IMR-90 (cell line): ENCODE data around the gene NHLRC1. TPM values are rescaled to one million over a fixed set of nuclear protein-coding genes. Genes with fewer than 3 reads are reported as not detected.

Source experiments
- ATAC-seq: fragments of 200-7000 bp; cut with Tn5 transposase; 2 replicates; pipeline ENCODE4 v1.9.1; 2020; ENCODE audit warnings: low read depth, mild to moderate bottlenecking, moderate library complexity
- BruUV-seq: library from RNA; stranded (reverse); fragments of 400-500 nt; replicated peaks from 2 replicates; lab custom pipeline; 2021; lab: Mats Ljungman, UMichigan
- CTCF ChIA-PET: fragments of 300-600 bp; formaldehyde crosslinking; extraction: SDS; loops from one replicate; lab custom pipeline; 2021; ENCODE audit warnings: antibody characterized with exemption; lab: Yijun Ruan, JAX
- POLR2A ChIA-PET: fragments of 300-600 bp; sonication (Branson Sonifier 250); formaldehyde crosslinking; loops from one replicate; lab custom pipeline; 2022; ENCODE audit warnings: antibody characterized with exemption; ENCODE audit not compliant: unreplicated experiment; lab: Charles Lee
- DNase-seq: peaks from one replicate; pipeline ENCODE4 v3.0.0; 2013
- H2AFZ ChIP-seq: replicated peaks from 2 replicates; pipeline ENCODE3; 2013; ENCODE audit warnings: low read length, mild to moderate bottlenecking; ENCODE audit not compliant: poor library complexity
- H2AK5ac ChIP-seq: 2 replicates; pipeline ENCODE4 v1.6.1; 2013; ENCODE audit warnings: low read depth, low read length, inconsistent platforms
- H2AK9ac ChIP-seq: replicated peaks from 2 replicates; pipeline ENCODE3; 2013; ENCODE audit warnings: mild to moderate bottlenecking, low read depth, low read length, moderate library complexity; ENCODE audit not compliant: poor library complexity
- H2BK120ac ChIP-seq: 2 replicates; pipeline ENCODE4 v1.6.1; 2013; ENCODE audit warnings: low read depth, low read length, inconsistent platforms
- H2BK15ac ChIP-seq: 3 replicates; pipeline ENCODE4 v1.6.1; 2013; ENCODE audit warnings: low read depth, low read length, inconsistent platforms
- H2BK20ac ChIP-seq: 2 replicates; pipeline ENCODE4 v1.6.1; 2013; ENCODE audit warnings: low read depth, mild to moderate bottlenecking, inconsistent platforms, low read length, moderate library complexity
- H2BK5ac ChIP-seq: 2 replicates; pipeline ENCODE4 v1.6.1; 2013; ENCODE audit warnings: mild to moderate bottlenecking, low read depth, low read length, inconsistent platforms; ENCODE audit not compliant: poor library complexity, severe bottlenecking
- H3K14ac ChIP-seq: replicated peaks from 2 replicates; pipeline ENCODE4 v1.6.1; 2013; ENCODE audit warnings: low read depth, low read length, inconsistent platforms
- H3K18ac ChIP-seq: 2 replicates; pipeline ENCODE4 v1.6.1; 2013; ENCODE audit warnings: low read depth, low read length, control low read depth
- H3K23ac ChIP-seq: 2 replicates; pipeline ENCODE4 v1.6.1; 2013; ENCODE audit warnings: low read depth, low read length, inconsistent platforms
- H3K27ac ChIP-seq: 2 replicates; pipeline ENCODE4 v1.5.1; 2013; ENCODE audit warnings: mild to moderate bottlenecking, control low read depth, low read length; ENCODE audit not compliant: insufficient read depth
- H3K27me3 ChIP-seq: 2 replicates; pipeline ENCODE4 v1.6.1; 2013; ENCODE audit warnings: low read length; ENCODE audit not compliant: control insufficient read depth, insufficient read depth
- H3K36me3 ChIP-seq: 2 replicates; pipeline ENCODE4 v1.6.1; 2013; ENCODE audit warnings: low read length, mixed read lengths; ENCODE audit not compliant: control insufficient read depth, insufficient read depth
- H3K4ac ChIP-seq: 2 replicates; pipeline ENCODE4 v1.6.1; 2013; ENCODE audit warnings: low read depth, low read length, inconsistent platforms
- H3K4me1 ChIP-seq: 2 replicates; pipeline ENCODE4 v1.6.1; 2013; ENCODE audit warnings: low read length, mixed read lengths; ENCODE audit not compliant: control insufficient read depth, insufficient read depth
- H3K4me2 ChIP-seq: 2 replicates; pipeline ENCODE4 v1.6.1; 2013; ENCODE audit warnings: low read depth, mild to moderate bottlenecking, control low read depth, low read length, moderate library complexity
- H3K4me3 ChIP-seq: 2 replicates; pipeline ENCODE4 v1.5.1; 2013; ENCODE audit warnings: low read depth, mild to moderate bottlenecking, control low read depth, low read length, moderate library complexity; ENCODE audit not compliant: insufficient read depth
- H3K56ac ChIP-seq: 2 replicates; pipeline ENCODE4 v1.6.1; 2013; ENCODE audit warnings: low read length, inconsistent platforms; ENCODE audit not compliant: insufficient read depth; ENCODE audit errors: extremely low read depth
- H3K79me1 ChIP-seq, 2 experiments: 2 replicates each; pipeline ENCODE4 v1.6.1; 2013; ENCODE audit warnings: low read length in 2 of 2, inconsistent platforms in 1 of 2, low read depth in 1 of 2
- H3K9ac ChIP-seq: 2 replicates; pipeline ENCODE4 v1.6.1; 2013; ENCODE audit warnings: low read depth, low read length, control low read depth
- H3K9me1 ChIP-seq: 2 replicates; pipeline ENCODE4 v1.6.1; 2013; ENCODE audit warnings: low read length, inconsistent platforms; ENCODE audit not compliant: insufficient read depth
- H3K9me3 ChIP-seq: 2 replicates; pipeline ENCODE4 v1.6.1; 2013; ENCODE audit warnings: low read length; ENCODE audit not compliant: control insufficient read depth, insufficient read depth
- H4K20me1 ChIP-seq: 2 replicates; pipeline ENCODE4 v1.6.1; 2013; ENCODE audit warnings: low read length, inconsistent platforms; ENCODE audit not compliant: insufficient read depth
- H4K5ac ChIP-seq: 2 replicates; pipeline ENCODE4 v1.6.1; 2013; ENCODE audit warnings: mild to moderate bottlenecking, low read depth, low read length, control low read depth
- H4K8ac ChIP-seq, 2 experiments: 2 replicates each; pipeline ENCODE4 v1.6.1; 2013; ENCODE audit warnings: low read depth in 2 of 2, low read length in 2 of 2, control low read depth in 1 of 2, inconsistent platforms in 1 of 2
- H4K91ac ChIP-seq: 2 replicates; pipeline ENCODE4 v1.6.1; 2013; ENCODE audit warnings: low read depth, low read length, inconsistent platforms; ENCODE audit not compliant: insufficient read depth
- FOS ChIP-seq: fragments of 150-350 bp; IDR thresholded peaks from 2 replicates; pipeline ENCODE4 v1.6.1; 2016; ENCODE audit warnings: low read depth, low read length
- MXI1 ChIP-seq: IDR thresholded peaks from 2 replicates; pipeline ENCODE4 v1.6.1; 2012; ENCODE audit warnings: low read depth, mild to moderate bottlenecking, low read length, moderate library complexity, borderline replicate concordance
- NFE2L2 ChIP-seq: fragments of 150-350 bp; IDR thresholded peaks from 2 replicates; pipeline ENCODE4 v1.6.1; 2016; ENCODE audit warnings: low read depth, mild to moderate bottlenecking, low read length
- RAD21 ChIP-seq: IDR thresholded peaks from 2 replicates; pipeline ENCODE4 v1.6.1; 2012; ENCODE audit warnings: low read length, improper control_type of control experiment
- WGBS, 2 experiments: methylation state at CpG; one replicate each; pipeline versions ENCODE4 v1.1.5 to v1.1.7; 2013; ENCODE audit warnings: missing lambda C conversion rate in 2 of 2; ENCODE audit not compliant: insufficient read length in 1 of 2; ENCODE audit errors: extremely low coverage in 2 of 2; 5-methylcytosine and 5-hydroxymethylcytosine counted together
- dilution Hi-C: fragments of 300-500 bp; cut with HindIII; formaldehyde crosslinking; loops from one replicate; pipeline ENCODE4 v1.14.3; 2018; ENCODE audit warnings: low sequenced_read_pairs; ENCODE audit not compliant: unreplicated experiment
- in situ Hi-C: fragments of 300-500 bp; cut with MboI; formaldehyde crosslinking; loops from 3 replicates; pipeline ENCODE4 v1.14.3; 2019; ENCODE audit warnings: low sequenced_read_pairs, inconsistent platforms, mixed read lengths
- intact Hi-C: fragments of 100-400 bp; cut with micrococcal nuclease; formaldehyde crosslinking; loops from 2 replicates; pipeline ENCODE4 v1.10.0; 2022
- polyA plus RNA-seq, 3 experiments: library from polyadenylated mRNA; depleted of rRNA; stranded (reverse); fragments of >200 nt; gene quantifications; 2 replicates each; pipeline ENCODE4 v1.2.3, GENCODE V29; 2012; ENCODE audit warnings: low replicate concordance in 1 of 3
- total RNA-seq: library from RNA; depleted of rRNA; stranded (reverse); fragments of >200 nt; gene quantifications from 2 replicates; pipeline ENCODE4 v1.2.3, GENCODE V29; 2012

NHLRC1 gene
- total and polyA plus RNA-seq, 2 of the 4 experiments (the other 2 are of a cell fraction), result 1.1 TPM

DNA sequence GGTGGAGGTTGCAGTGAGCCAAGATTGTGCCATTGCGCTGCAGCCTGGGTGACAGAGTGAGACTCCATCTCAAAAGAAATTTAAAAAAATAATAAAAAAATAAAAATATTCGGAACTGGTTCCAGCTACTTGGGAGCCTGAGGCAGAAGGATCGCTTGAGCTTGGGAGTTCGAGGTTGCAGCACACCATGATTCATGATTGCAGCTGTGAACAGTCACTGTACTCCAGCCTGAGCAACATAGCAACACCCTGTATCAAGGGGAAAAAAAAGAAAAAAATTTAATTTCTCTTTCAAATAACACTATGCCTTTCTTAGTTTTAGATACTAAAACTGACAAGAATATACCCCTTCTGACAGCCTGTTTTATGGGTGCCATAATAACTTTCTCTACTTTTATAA lies 43.3 kb upstream of the NHLRC1 start:
- Histone ChIP-seq H4K8ac (no peak overlapping the region), H3K4me1 (no peaks in the 10 kb centered on the region), H4K5ac (no peak overlapping the region), H3K23ac (no peak overlapping the region), H3K9me1 (peaks cover 6% of the 10 kb centered on the region; the same call in 1 of the 2 replicates), H2AFZ (no peak overlapping the region), H2AK5ac (no peak overlapping the region), H4K20me1 (no peaks in the 10 kb centered on the region), H3K4ac (no peak overlapping the region), H3K36me3 (peaks cover 15% of the 10 kb centered on the region), H2AK9ac (no peak overlapping the region), H2BK5ac (peak overlapping the region; percentile 3), H3K9ac (no peak overlapping the region), H2BK120ac (no peak overlapping the region), H3K14ac (no peak overlapping the region), H2BK15ac (no peak overlapping the region), H3K18ac (no peak overlapping the region), H3K9me3 (no peaks in the 10 kb centered on the region), H3K79me1 (no peaks in the 10 kb centered on the region; a peak in 1 of 4 replicates), H4K91ac (no peak overlapping the region), H2BK20ac (no peak overlapping the region), H3K27ac (no peak overlapping the region), H3K4me3 (no peak overlapping the region), H3K27me3 (no peaks in the 10 kb centered on the region), H3K4me2 (no peak overlapping the region), H3K56ac (no peak overlapping the region)
- in situ Hi-C loops, result no loop called here
- TF ChIP-seq RAD21 (no peak), FOS (no peak), NFE2L2 (no peak), MXI1 (no peak)
- WGBS, 2 experiments, result no CpG with 5 or more reads among the region's 4 CpGs
- ChIA-PET CTCF (no interaction called here), POLR2A (no interaction called here)
- no TSS peak for BruUV-seq
- DNase-seq, result peak; percentile 58
- intact Hi-C loops, result no loop called here
- ATAC-seq, result no peak
- dilution Hi-C loops, result no loop called here
